ENCODE results near the gene PLEKHA3. TPM values are rescaled to one million over a fixed set of nuclear protein-coding genes. Genes with fewer than 3 reads are reported as not detected.

PLEKHA3 gene
- total RNA-seq, 1 donor from 2014 or later: 5.2 TPM

DNA sequence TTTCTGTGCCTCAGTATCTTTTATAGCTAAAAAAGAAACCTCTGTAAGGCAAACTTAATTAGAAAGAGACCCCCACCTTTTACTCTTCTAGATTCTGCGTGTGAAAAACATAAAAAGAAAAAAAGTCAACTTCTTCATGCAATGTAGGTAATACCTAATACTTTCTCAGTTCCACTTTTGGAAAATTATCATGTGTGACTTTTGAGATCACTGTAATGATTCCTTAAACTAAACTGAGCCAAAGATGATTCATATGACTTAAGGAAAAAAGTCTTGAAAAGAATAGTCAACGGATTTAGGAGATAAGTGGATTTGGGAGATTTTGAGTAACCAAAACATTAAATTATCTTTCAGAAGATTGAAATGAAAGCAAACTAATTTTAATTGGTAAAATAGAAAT is 48.9 kb downstream of the PLEKHA3 start:
- no peaks in the 10 kb centered on the region for H3K9me3 ChIP-seq (ENCODE audit: control insufficient read depth in 3 of 3, low read length in 3 of 3)
- peaks cover 0 to 14% (median 0%) of the 10 kb centered on the region in 3 donors for H3K4me1 ChIP-seq (ENCODE audit: control insufficient read depth in 3 of 3, insufficient read depth in 3 of 3, low read length in 3 of 3)
- H3K9ac ChIP-seq (ENCODE audit: low read depth in 1 of 3, low read length in 3 of 3): no peak overlapping the region
- peaks cover 74 to 84% (median 83%) of the 10 kb centered on the region in 3 donors for H3K36me3 ChIP-seq (ENCODE audit: control insufficient read depth in 3 of 3, insufficient read depth in 3 of 3, low read length in 3 of 3)
- H3K27me3 ChIP-seq (ENCODE audit: control insufficient read depth in 3 of 3, insufficient read depth in 3 of 3, low read length in 3 of 3): no peaks in the 10 kb centered on the region
- H3K27ac ChIP-seq (ENCODE audit: low read depth, low read length): no peak overlapping the region
- no peak overlapping the region for H3K4me3 ChIP-seq (ENCODE audit: low read length in 3 of 3)

DNA sequence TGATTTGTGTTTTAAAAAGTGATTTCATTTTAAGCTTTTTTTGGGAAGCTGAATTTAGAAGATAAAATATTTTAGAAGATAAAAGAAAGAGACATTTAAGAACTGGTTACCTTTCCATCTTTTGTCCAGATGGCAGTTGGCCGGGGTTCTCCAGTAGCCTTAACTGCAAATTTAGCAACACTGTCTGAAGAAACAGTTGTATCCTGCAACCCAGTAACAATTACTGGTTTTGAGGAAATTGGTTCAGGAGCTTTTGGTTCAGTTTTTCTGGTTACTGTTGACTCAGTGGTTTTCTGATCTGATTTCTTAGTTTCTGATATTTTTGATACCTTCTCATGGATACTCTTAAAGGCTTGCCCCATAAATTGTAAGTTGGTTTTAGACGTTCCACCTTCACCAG is 49.9 kb downstream of the PLEKHA3 start:
- Histone ChIP-seq H3K36me3 (ENCODE audit: control insufficient read depth in 3 of 3, insufficient read depth in 3 of 3, low read length in 3 of 3) (peaks cover 83 to 93% (median 92%) of the 10 kb centered on the region in 3 donors), H3K27ac (ENCODE audit: low read depth, low read length) (peak overlapping the region; percentile 8), H3K4me3 (ENCODE audit: low read length in 3 of 3) (no peak overlapping the region), H3K4me1 (ENCODE audit: control insufficient read depth in 3 of 3, insufficient read depth in 3 of 3, low read length in 3 of 3) (peaks cover 0 to 14% (median under 1%) of the 10 kb centered on the region in 3 donors), H3K9ac (ENCODE audit: low read depth in 1 of 3, low read length in 3 of 3) (no peak overlapping the region), H3K9me3 (ENCODE audit: control insufficient read depth in 3 of 3, low read length in 3 of 3) (no peaks in the 10 kb centered on the region), H3K27me3 (ENCODE audit: control insufficient read depth in 3 of 3, insufficient read depth in 3 of 3, low read length in 3 of 3) (no peaks in the 10 kb centered on the region)

DNA sequence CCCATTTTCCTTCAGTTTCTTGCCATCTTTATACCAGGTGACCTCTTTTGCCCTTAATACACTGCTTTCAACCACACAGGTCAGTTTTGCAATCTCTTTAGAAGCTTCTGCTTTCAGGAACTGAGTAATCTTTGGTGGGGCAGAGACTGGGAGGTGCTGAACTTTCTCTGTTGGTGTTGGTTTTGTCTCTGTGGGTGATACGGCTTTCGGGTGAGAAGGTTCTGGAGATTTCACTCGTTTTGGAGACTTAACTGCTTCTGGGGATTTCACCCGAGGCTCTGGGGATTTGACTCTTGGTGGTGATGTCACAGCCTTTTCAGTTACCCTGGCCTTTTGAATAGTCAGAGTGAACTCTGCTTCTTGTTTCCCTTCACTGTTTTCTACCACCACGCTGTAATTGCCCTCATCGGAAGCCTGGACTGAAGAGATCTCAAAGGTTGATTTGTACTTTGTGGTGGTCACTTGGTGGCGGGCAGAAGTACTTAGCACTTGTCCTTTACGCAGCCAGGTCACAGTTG is 50.4 kb downstream of the PLEKHA3 start:
- peaks cover 88 to 98% (median 97%) of the 10 kb centered on the region in 3 donors for H3K36me3 ChIP-seq (ENCODE audit: control insufficient read depth in 3 of 3, insufficient read depth in 3 of 3, low read length in 3 of 3)

DNA sequence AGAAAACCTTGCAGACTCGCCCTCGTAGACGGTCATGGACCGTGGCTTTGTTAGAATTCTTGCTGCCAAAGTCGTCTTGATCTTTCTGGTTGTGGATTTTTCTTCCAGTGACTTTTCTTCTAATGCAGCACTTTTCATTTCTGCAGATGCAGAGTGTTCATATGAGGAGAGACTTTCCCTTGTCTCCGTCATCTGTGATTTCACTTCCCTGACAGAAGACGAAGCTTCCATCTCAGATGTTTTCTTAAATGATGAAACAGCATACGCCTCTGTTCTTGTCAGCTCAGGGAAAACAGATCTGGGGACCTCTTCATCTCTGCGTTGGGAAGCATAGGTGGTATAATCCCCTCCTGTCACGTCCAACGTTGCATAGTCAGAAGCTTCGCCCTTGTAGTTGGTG is 50.9 kb downstream of the PLEKHA3 start:
- Histone ChIP-seq H3K36me3 (ENCODE audit: control insufficient read depth in 3 of 3, insufficient read depth in 3 of 3, low read length in 3 of 3) (peaks cover 90 to 99% (median 98%) of the 10 kb centered on the region in 3 donors), H3K27ac (ENCODE audit: low read depth, low read length) (no peak overlapping the region), H3K4me3 (ENCODE audit: low read length in 3 of 3) (no peak overlapping the region)

More for the DNA sequence above, 50.4 kb downstream of the PLEKHA3 start:
- H3K27me3 ChIP-seq (ENCODE audit: control insufficient read depth in 3 of 3, insufficient read depth in 3 of 3, low read length in 3 of 3): no peaks in the 10 kb centered on the region
- H3K9ac ChIP-seq (ENCODE audit: low read depth in 1 of 3, low read length in 3 of 3): no peak overlapping the region
- peak overlapping the region; percentile 8 for H3K27ac ChIP-seq (ENCODE audit: low read depth, low read length)
- H3K4me1 ChIP-seq (ENCODE audit: control insufficient read depth in 3 of 3, insufficient read depth in 3 of 3, low read length in 3 of 3): peaks cover 0 to 14% (median 5%) of the 10 kb centered on the region in 3 donors
- H3K9me3 ChIP-seq (ENCODE audit: control insufficient read depth in 3 of 3, low read length in 3 of 3): no peaks in the 10 kb centered on the region
- H3K4me3 ChIP-seq (ENCODE audit: low read length in 3 of 3): no peak overlapping the region

DNA sequence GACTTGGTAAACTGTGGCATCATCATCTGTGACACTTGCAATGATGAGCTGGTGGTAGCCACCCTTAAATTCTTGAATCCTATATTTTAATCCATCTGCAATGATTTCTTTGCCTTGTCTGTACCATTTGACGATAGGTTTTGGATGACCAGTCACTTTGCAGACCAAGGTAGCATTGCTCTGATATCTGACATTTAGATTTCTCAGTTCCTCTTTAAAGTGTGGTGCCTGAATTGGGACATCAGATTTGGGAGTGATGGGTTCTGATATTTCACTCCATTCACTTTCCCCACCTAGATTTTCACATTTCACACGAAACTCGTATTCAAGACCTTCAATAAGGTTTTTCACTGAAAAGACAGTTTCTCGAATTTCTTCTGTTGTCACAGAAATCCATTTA is 55.8 kb downstream of the PLEKHA3 start:
- Histone ChIP-seq H3K36me3 (ENCODE audit: control insufficient read depth in 3 of 3, insufficient read depth in 3 of 3, low read length in 3 of 3) (peaks cover 88 to 96% (median 96%) of the 10 kb centered on the region in 3 donors), H3K27ac (ENCODE audit: low read depth, low read length) (no peak overlapping the region), H3K9me3 (ENCODE audit: control insufficient read depth in 3 of 3, low read length in 3 of 3) (no peaks in the 10 kb centered on the region), H3K4me1 (ENCODE audit: control insufficient read depth in 3 of 3, insufficient read depth in 3 of 3, low read length in 3 of 3) (peaks cover 0 to 14% (median 5%) of the 10 kb centered on the region in 3 donors), H3K4me3 (ENCODE audit: low read length in 3 of 3) (no peak overlapping the region), H3K27me3 (ENCODE audit: control insufficient read depth in 3 of 3, insufficient read depth in 3 of 3, low read length in 3 of 3) (no peaks in the 10 kb centered on the region), H3K9ac (ENCODE audit: low read depth in 1 of 3, low read length in 3 of 3) (no peak overlapping the region)

More for the DNA sequence above, 50.9 kb downstream of the PLEKHA3 start:
- H3K9ac ChIP-seq (ENCODE audit: low read depth in 1 of 3, low read length in 3 of 3): no peak overlapping the region
- H3K27me3 ChIP-seq (ENCODE audit: control insufficient read depth in 3 of 3, insufficient read depth in 3 of 3, low read length in 3 of 3): no peaks in the 10 kb centered on the region
- peaks cover 0 to 14% (median 5%) of the 10 kb centered on the region in 3 donors for H3K4me1 ChIP-seq (ENCODE audit: control insufficient read depth in 3 of 3, insufficient read depth in 3 of 3, low read length in 3 of 3)
- no peaks in the 10 kb centered on the region for H3K9me3 ChIP-seq (ENCODE audit: control insufficient read depth in 3 of 3, low read length in 3 of 3)

DNA sequence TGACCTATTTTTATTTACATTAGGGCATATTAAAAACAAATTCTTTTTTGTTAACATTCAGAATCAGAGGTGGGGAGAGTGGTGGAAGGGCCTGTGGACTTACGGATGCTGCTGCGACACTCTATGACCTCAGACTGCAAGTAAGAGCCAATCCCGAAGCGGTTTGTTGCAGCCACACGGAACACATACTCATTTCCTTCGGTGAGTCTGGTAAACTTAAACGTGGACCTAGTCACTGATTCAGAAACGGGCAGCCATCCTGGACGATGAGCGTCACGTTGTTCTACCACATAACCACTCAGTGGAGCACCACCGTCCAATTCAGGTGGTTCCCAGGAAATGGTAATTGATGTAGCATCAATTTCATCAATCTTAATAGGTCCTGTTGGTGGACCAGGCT is 61.9 kb downstream of the PLEKHA3 start:
- no peak overlapping the region for H3K27ac ChIP-seq (ENCODE audit: low read depth, low read length)
- no peak overlapping the region for H3K9ac ChIP-seq (ENCODE audit: low read depth in 1 of 3, low read length in 3 of 3)
- peaks cover 0 to 26% (median 5%) of the 10 kb centered on the region in 3 donors for H3K4me1 ChIP-seq (ENCODE audit: control insufficient read depth in 3 of 3, insufficient read depth in 3 of 3, low read length in 3 of 3)
- peaks cover 89 to 98% (median 93%) of the 10 kb centered on the region in 3 donors for H3K36me3 ChIP-seq (ENCODE audit: control insufficient read depth in 3 of 3, insufficient read depth in 3 of 3, low read length in 3 of 3)
- no peaks in the 10 kb centered on the region for H3K9me3 ChIP-seq (ENCODE audit: control insufficient read depth in 3 of 3, low read length in 3 of 3)
- no peaks in the 10 kb centered on the region for H3K27me3 ChIP-seq (ENCODE audit: control insufficient read depth in 3 of 3, insufficient read depth in 3 of 3, low read length in 3 of 3)
- H3K4me3 ChIP-seq (ENCODE audit: low read length in 3 of 3): no peak overlapping the region

DNA sequence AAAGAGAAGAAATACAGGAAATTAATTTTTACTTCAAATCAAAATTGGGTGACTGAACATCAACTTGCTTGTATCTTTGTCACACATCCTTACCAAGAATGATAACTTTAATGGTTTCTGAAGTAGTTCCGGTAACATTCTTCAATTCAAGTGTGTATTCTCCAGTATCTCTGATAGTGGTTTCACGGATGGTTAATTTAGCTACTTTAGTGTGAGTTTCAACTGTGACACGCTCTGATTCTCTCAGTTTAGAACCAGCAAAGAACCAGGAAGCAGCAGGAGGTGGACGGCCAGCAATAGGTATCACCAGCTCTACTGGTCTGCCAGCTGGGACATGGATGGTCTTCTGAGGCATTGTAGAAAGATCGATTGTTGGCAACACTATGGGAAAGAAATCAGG is 62.3 kb downstream of the PLEKHA3 start:
- no peak overlapping the region for H3K27ac ChIP-seq (ENCODE audit: low read depth, low read length)
- H3K4me1 ChIP-seq (ENCODE audit: control insufficient read depth in 3 of 3, insufficient read depth in 3 of 3, low read length in 3 of 3): peaks cover 0 to 28% (median 5%) of the 10 kb centered on the region in 3 donors
- H3K4me3 ChIP-seq (ENCODE audit: low read length in 3 of 3): no peak overlapping the region
- H3K9ac ChIP-seq (ENCODE audit: low read depth in 1 of 3, low read length in 3 of 3): no peak overlapping the region
- H3K27me3 ChIP-seq (ENCODE audit: control insufficient read depth in 3 of 3, insufficient read depth in 3 of 3, low read length in 3 of 3): no peaks in the 10 kb centered on the region
- no peaks in the 10 kb centered on the region for H3K9me3 ChIP-seq (ENCODE audit: control insufficient read depth in 3 of 3, low read length in 3 of 3)
- H3K36me3 ChIP-seq (ENCODE audit: control insufficient read depth in 3 of 3, insufficient read depth in 3 of 3, low read length in 3 of 3): peaks cover 89 to 98% (median 93%) of the 10 kb centered on the region in 3 donors

DNA sequence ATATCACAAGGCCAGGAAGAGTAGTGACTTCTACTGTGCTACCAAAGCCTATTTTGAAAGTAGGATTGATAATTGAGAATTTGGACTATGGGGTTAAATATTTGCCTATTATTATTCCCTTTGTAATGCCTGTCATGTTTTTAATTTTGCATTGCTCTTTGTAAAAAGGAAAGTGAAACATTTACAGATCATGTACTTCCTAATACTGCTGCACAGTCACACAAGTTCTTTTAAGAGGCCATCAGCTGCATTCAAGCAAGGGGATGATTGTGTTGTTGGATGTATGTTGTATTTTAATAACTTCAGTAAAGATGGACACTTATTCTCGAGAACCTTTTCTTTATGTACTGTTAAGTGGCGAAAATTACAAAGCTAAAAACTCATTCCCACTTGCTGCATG is 70.1 kb downstream of the PLEKHA3 start:
- H3K9ac ChIP-seq (ENCODE audit: low read depth in 1 of 3, low read length in 3 of 3): no peak overlapping the region
- H3K4me1 ChIP-seq (ENCODE audit: control insufficient read depth in 3 of 3, insufficient read depth in 3 of 3, low read length in 3 of 3): peaks cover 0 to 33% (median 14%) of the 10 kb centered on the region in 3 donors
- H3K4me3 ChIP-seq (ENCODE audit: low read length in 3 of 3): no peak overlapping the region
- H3K9me3 ChIP-seq (ENCODE audit: control insufficient read depth in 3 of 3, low read length in 3 of 3): no peaks in the 10 kb centered on the region
- H3K27ac ChIP-seq (ENCODE audit: low read depth, low read length): no peak overlapping the region
- peaks cover 96 to 99% (median 97%) of the 10 kb centered on the region in 3 donors for H3K36me3 ChIP-seq (ENCODE audit: control insufficient read depth in 3 of 3, insufficient read depth in 3 of 3, low read length in 3 of 3)
- H3K27me3 ChIP-seq (ENCODE audit: control insufficient read depth in 3 of 3, insufficient read depth in 3 of 3, low read length in 3 of 3): no peaks in the 10 kb centered on the region

DNA sequence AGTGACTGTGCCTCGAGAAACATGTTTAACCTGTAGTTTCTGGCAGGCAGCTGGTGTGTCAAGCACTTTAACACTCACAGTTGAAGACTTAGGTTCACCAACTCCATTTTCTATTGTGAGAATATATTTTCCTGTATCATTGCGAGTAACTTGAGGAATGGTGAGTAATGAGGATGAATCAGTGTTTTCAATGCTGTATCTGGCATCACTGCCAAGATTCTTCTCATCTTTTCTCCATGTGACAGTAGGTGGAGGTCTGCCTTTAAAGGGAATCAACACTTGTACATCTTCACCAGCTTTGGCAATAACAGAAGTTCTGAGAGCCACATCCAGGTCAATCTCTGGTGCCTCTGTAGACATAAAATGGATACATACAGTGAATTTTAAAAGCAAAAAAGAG is 72.8 kb downstream of the PLEKHA3 start:
- H3K27ac ChIP-seq (ENCODE audit: low read depth, low read length): peak overlapping the region; percentile 29
- H3K4me1 ChIP-seq (ENCODE audit: control insufficient read depth in 3 of 3, insufficient read depth in 3 of 3, low read length in 3 of 3): peaks cover 2 to 25% (median 15%) of the 10 kb centered on the region in 3 donors
- H3K4me3 ChIP-seq (ENCODE audit: low read length in 3 of 3): no peak overlapping the region
- H3K9ac ChIP-seq (ENCODE audit: low read depth in 1 of 3, low read length in 3 of 3): no peak overlapping the region
- H3K9me3 ChIP-seq (ENCODE audit: control insufficient read depth in 3 of 3, low read length in 3 of 3): no peaks in the 10 kb centered on the region
- H3K36me3 ChIP-seq (ENCODE audit: control insufficient read depth in 3 of 3, insufficient read depth in 3 of 3, low read length in 3 of 3): peaks cover 94 to 99% (median 95%) of the 10 kb centered on the region in 3 donors
- H3K27me3 ChIP-seq (ENCODE audit: control insufficient read depth in 3 of 3, insufficient read depth in 3 of 3, low read length in 3 of 3): no peaks in the 10 kb centered on the region

Data from skeletal muscle tissue (tissue), 4 donors.